Esophagus muscularis mucosa (tissue), 4 donors: ENCODE results near the gene PRDM16. TPM values are rescaled to one million over a fixed set of nuclear protein-coding genes. Genes with fewer than 3 reads are reported as not detected.

Experiments used
- DNase-seq: peaks from one replicate; pipeline ENCODE4 v3.0.0-alpha.2; 2017; ENCODE audit errors: extremely low spot score
- H3K27ac ChIP-seq, 4 donors: fragments of 200-600 bp; sonication (generic); replicated peaks in 1 of 4; 1 replicate in 3 of 4; 2 replicates in 1 of 4; pipeline ENCODE4 v1.5.1; 2016 to 2019; ENCODE audit warnings: mild to moderate bottlenecking in 1 of 4
- H3K27me3 ChIP-seq, 4 donors: fragments of 200-600 bp; sonication (generic); one replicate each; pipeline versions ENCODE4 v1.5.1 to v1.6.0; 2016 to 2019
- H3K36me3 ChIP-seq, 4 donors: fragments of 200-600 bp; sonication (generic); one replicate each; pipeline ENCODE4 v1.5.1; 2016 to 2019
- H3K4me1 ChIP-seq, 4 donors: fragments of 200-600 bp; sonication (generic); one replicate each; pipeline ENCODE4 v1.5.1; 2016 to 2019
- H3K4me3 ChIP-seq, 4 donors: fragments of 200-600 bp; sonication (generic); 1 replicate in 2 of 4; 2 replicates in 2 of 4; pipeline ENCODE4 v1.5.1; 2016 to 2019; ENCODE audit warnings: mild to moderate bottlenecking in 4 of 4, moderate library complexity in 1 of 4
- H3K9me3 ChIP-seq, 4 donors: fragments of 200-600 bp; sonication (generic); 1 replicate in 3 of 4; 2 replicates in 1 of 4; pipeline ENCODE4 v1.5.1; 2016 to 2019
- CTCF ChIP-seq, 3 experiments: fragments of 200-600 bp in 2 of 3; fragments of 450-650 bp in 1 of 3; sonication (generic) in 2 of 3; IDR thresholded peaks; one replicate each; pipeline ENCODE4 v1.5.1; 2017 to 2019; ENCODE audit warnings: antibody characterized with exemption in 3 of 3, mild to moderate bottlenecking in 2 of 3, moderate library complexity in 1 of 3
- EP300 ChIP-seq: sonication (generic); formaldehyde crosslinking; IDR thresholded peaks from one replicate; pipeline ENCODE4 v1.6.1; 2017; ENCODE audit warnings: antibody characterized with exemption
- POLR2A ChIP-seq: fragments of 450-650 bp; IDR thresholded peaks from one replicate; pipeline ENCODE4 v1.6.1; 2017; ENCODE audit warnings: antibody characterized with exemption, moderate library complexity, mild to moderate bottlenecking, low read depth
- POLR2AphosphoS5 ChIP-seq, 2 donors: sonication (generic); formaldehyde crosslinking; IDR thresholded peaks; one replicate each; pipeline ENCODE4 v1.6.1; 2017; ENCODE audit warnings: antibody characterized with exemption in 2 of 2
- WGBS: methylation state at CpG from one replicate; pipeline ENCODE4 v1.1.5; 2018; 5-methylcytosine and 5-hydroxymethylcytosine counted together
- intact Hi-C: fragments of 100-400 bp; cut with DNase I; formaldehyde crosslinking; loops from one replicate; pipeline ENCODE4 v1.15.1; 2023
- total RNA-seq, 4 donors: library from RNA; depleted of rRNA; stranded (reverse); fragments of >200 nt; gene quantifications; one replicate each; pipeline versions ENCODE4 v1.1.0 to v1.2.1, GENCODE V29; 2016

PRDM16 gene
- total RNA-seq, 4 donors from 2014 or later: 1.2 to 4.4 (median 2.2) TPM

DNA sequence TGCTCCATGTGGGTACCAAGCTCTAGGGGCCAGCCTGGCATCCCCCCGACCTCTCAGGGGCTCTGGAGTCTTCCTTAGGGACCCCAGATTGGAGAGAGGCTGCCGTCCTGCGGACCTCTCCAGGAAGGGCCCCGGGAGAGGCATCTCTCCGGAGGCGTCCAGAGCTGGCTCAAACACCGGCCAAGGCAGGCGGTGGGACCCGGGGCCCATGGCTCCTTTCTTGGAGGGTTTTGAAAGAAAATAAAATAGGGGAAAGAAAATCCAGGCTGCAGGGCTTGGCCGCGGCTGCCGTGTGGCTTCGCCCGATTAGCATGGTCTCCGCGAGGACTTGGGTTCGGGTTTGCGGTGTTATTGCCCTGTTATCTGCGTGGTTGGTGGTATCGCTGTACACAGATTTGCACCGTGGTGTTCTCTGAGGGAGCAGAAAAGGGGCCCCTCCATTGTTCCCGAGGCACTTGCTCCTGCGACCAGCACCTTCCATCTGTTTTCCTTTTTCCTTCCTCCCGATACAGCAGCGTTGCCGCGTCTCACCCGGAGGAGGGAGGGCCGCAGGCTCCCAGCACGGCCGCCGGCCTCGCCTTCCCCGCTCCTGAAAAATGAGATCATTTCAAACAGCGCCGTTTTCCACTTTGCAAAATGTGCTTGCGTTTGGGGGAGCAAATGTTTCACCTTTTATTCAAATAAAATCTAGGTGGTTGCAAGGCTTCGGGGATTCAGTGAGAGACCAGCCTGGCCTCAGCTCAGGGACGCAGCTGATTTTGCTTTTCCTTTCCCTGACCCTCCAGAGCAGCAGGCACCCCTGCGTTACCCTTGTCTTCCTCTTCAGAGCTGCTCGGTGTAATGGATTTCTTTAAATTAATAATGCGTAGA lies 86.3 kb downstream of the PRDM16 start:
- 58% methylated on average over 42 of the region's 42 CpGs for WGBS
- H3K27me3 ChIP-seq: peaks cover 0 to 48% (median 4%) of the 10 kb centered on the region in 4 donors
- H3K36me3 ChIP-seq: no peaks in the 10 kb centered on the region
- intact Hi-C loops: no loop called here
- no peak overlapping the region for H3K4me3 ChIP-seq
- peaks cover 0 to 3% (median 0%) of the 10 kb centered on the region in 4 donors for H3K4me1 ChIP-seq
- no peak overlapping the region for H3K27ac ChIP-seq
- DNase-seq: no peak
- H3K9me3 ChIP-seq: no peaks in the 10 kb centered on the region
- TF ChIP-seq CTCF (IDR thresholded peaks at IDR 0.05) (no peak), POLR2A (no peak), EP300 (no peak)

DNA sequence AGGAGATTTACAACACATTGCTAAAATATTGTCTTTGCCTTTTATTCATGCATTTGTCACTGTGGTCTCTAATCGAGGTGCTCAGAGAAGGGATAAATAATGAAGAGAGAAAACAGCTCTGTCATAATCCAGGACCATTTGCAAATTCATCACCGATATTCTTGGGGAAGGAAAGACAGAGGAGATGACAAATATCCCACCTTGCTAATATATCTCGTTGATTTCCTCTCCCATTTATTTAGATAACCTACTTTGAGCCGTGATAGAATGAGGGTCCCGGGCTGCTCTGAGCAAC lies 86.9 kb downstream of the PRDM16 start:
- no peak overlapping the region for H3K27ac ChIP-seq
- no peak for TF ChIP-seq POLR2AphosphoS5 (IDR thresholded peaks at IDR 0.05)
- no peak for TF ChIP-seq POLR2A
- TF ChIP-seq CTCF (IDR thresholded peaks at IDR 0.05): no peak
- no peak for TF ChIP-seq EP300
- intact Hi-C loops: no loop called here
- H3K9me3 ChIP-seq: no peaks in the 10 kb centered on the region
- no peak for DNase-seq
- H3K4me3 ChIP-seq: no peak overlapping the region
- peaks cover 0 to 3% (median 1%) of the 10 kb centered on the region in 4 donors for H3K4me1 ChIP-seq
- H3K36me3 ChIP-seq: no peaks in the 10 kb centered on the region
- peaks cover 0 to 50% (median 4%) of the 10 kb centered on the region in 4 donors for H3K27me3 ChIP-seq
- WGBS: 60% methylated on average over 5 of the region's 5 CpGs

DNA sequence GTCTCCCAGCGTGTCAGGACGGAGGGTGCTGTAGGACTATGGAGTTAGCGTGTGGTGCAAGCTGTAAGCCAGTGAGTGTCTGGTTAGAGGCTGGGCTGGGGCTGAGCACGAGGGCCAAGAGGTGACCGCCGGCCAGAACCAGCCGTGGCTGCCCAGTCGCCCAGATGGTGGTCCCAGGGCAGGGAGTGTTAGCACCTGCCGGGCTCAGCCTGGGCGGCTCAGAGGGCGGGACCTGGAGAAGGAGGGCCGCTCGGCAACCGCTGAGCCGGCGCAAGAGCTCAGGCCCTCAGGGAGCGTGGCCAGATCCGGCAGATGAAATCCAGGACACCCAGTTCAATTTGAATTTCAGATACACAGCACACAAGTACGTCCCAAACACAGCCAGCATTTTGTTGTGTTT lies 87.9 kb downstream of the PRDM16 start:
- no peak overlapping the region for H3K4me3 ChIP-seq
- TF ChIP-seq POLR2A (no peak), EP300 (no peak), POLR2AphosphoS5 (IDR thresholded peaks at IDR 0.05) (no peak), CTCF (IDR thresholded peaks at IDR 0.05) (no peak)
- no peak for DNase-seq
- H3K4me1 ChIP-seq: peaks cover 0 to 7% (median 2%) of the 10 kb centered on the region in 4 donors
- peaks cover 0 to 55% (median 4%) of the 10 kb centered on the region in 4 donors for H3K27me3 ChIP-seq
- no peaks in the 10 kb centered on the region for H3K9me3 ChIP-seq
- 78% methylated on average over 8 of the region's 19 CpGs for WGBS
- no peaks in the 10 kb centered on the region for H3K36me3 ChIP-seq
- intact Hi-C loops: no loop called here
- no peak overlapping the region for H3K27ac ChIP-seq

GRCh38 chr1:3158347-3158746 lies 89.3 kb downstream of the PRDM16 start:
- TF ChIP-seq CTCF (IDR thresholded peaks at IDR 0.05): no peak
- TF ChIP-seq POLR2A: no peak
- no peak for TF ChIP-seq EP300
- TF ChIP-seq POLR2AphosphoS5 (IDR thresholded peaks at IDR 0.05): no peak
- intact Hi-C loops: no loop called here
- Histone ChIP-seq H3K4me3 (no peak overlapping the region), H3K36me3 (no peaks in the 10 kb centered on the region), H3K27ac (no peak overlapping the region), H3K4me1 (peaks cover 0 to 7% (median 2%) of the 10 kb centered on the region in 4 donors), H3K9me3 (no peaks in the 10 kb centered on the region), H3K27me3 (peaks cover 0 to 57% (median 4%) of the 10 kb centered on the region in 4 donors)
- WGBS: 94% methylated on average over 4 of the region's 4 CpGs
- no peak for DNase-seq
